GM12801 (cell line): Measurements from ENCODE around the gene LRRK1.

ENCODE experiments used
- CTCF ChIP-seq: IDR thresholded peaks from one replicate; pipeline ENCODE4 v1.5.1; 2011; ENCODE audit warnings: control low read depth; ENCODE audit not compliant: insufficient read length; ENCODE audit errors: extremely low read depth

Gene LRRK1

DNA sequence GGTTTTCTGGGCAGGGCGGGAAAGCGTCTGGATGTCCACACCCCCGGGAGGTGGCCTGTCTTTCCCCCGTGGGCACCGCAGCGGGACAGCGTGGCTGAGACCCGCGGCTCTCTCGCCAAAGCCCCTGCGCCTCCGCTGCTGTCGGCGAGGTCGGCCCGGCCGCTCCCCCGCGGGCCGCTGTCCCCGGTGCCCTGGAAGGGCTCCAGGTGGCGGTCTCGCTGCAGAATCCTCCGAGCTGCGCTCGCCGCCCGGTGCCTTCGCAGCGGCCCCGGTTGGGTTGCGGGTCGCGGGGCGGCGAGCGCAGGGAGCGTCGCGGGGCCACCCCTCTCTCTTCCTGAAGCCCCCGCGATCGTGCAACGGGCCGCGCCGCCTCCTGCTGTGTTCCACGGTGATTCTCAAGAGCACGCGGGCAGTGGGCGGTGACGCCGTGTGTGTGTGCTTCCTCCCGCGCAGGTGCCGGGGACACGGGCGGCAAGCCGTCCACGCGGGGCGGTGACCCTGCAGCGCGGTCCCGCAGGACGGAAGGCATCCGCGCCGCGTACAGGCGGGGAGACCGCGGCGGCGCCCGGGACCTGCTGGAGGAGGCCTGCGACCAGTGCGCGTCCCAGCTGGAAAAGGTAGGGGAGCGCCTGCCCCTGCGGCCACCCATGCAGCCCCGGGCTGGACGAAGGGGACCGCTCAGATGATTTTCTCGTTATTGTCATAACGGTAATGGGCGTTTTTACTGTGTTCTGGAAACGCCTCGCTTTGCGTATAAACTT lies 54.4 kb downstream of the LRRK1 start:
- no peak for TF ChIP-seq CTCF

- no peak for TF ChIP-seq CTCF
These were observed 55.9 kb downstream of the LRRK1 start for GRCh38 chr15:100975043-100975442.

DNA sequence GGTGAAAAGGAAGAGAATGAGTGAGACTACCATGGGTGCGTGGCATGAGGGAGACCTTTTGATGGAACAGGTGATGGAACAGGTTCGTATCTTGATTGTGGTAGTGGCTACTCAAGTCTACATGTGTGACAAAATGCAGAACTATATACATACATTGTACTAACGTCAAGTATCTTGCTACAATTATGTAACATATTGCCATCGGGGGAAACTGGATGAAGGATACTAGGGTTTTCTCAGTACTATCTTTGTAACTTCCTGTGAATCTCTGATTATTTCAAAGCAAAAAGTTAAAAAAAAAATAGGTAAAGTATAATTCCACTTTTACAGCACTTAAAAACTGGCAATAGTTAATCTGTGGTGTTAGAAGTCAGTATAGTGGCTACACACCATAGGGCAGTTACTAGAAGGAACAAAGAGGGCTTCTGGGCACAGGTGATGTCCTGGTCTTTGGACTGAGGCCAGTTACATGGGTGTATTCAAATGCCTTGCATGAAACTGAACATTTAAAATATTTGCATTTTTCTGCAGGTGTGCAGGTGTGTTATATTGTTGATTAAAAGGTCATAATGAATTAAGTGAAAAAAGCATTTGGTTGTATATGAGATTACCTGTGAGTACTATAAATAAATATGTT lies 61.4 kb downstream of the LRRK1 start:
- TF ChIP-seq CTCF: no peak

GRCh38 chr15:100981086-100981485 lies 61.9 kb downstream of the LRRK1 start:
- no peak for TF ChIP-seq CTCF

DNA sequence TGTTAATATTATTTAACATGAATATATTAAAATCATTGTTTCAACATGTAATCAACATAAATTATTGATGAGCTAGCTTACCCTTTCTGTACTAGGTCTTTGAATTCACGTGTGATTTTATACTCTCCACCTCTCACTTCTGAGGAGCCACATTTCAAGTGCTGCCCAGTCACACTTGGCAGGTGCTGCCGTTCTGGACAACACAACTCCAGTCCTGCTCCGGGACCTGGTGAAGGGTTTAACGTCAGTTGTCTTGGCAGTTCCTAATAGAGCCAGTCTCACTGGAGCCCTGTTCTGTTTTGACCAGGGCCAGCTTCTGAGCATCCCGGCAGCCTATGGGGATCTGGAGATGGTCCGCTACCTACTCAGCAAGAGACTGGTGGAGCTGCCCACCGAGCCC lies 64.1 kb downstream of the LRRK1 start:
- no peak for TF ChIP-seq CTCF

DNA sequence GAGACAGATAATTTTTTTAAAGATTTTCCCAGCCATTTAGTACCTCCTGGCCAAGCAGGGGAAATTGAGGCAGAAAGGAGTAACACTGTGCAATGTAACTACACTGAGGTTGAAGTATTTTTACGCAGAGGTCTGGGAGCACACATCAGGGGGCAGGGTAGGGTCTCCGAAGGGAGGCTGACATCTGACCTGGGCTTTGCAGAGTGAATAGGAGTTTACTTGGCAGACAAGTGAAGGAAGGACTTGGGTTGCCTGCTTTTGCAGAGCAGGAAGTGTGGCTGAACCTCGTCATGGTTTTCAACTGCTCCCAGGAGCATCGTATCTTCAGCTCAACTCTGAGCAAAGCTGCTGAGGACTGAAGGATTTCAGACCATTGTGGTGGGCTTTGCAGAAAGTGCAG lies 66.2 kb downstream of the LRRK1 start:
- no peak for TF ChIP-seq CTCF

DNA sequence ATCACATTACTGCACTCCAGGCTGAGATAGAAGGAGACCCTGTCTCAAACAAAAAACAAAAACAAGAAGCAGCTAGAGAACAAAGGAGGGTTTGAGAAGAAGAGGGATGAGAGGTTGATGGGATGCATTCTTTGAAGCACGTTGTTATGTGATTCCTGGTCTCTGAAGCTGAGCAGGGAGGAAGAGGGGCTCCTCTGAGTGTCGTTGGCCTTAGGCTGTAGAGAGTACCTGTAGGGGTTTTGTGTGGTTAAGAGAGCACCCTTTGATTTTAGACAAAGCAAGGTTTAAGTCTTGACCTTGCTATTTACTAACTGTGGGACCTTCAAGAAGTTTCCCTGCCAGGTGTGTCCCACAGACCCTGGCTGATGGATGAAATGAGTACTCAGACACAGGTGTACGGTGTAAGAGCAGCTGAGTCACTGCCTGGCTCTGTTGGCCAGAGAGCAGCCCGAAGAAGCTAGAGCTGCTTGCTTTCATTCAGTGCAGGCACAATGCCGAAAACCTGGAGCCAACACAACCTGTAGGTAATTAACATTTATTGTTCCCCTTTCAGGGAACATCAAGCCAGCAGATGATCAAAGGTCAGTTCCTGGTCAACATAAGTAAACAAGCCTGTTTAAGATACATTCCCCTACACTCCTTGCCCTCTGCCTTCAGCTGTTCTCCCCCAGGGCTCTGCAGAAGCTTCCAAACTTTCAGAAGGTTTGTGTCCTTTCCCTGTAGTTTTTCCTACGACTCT lies 67.2 kb downstream of the LRRK1 start:
- TF ChIP-seq CTCF: no peak
